OCI-LY1 (cell line): ENCODE measurements around the gene SLC44A3.

Source experiments
- H2AFZ ChIP-seq: fragments of 200-600 bp; sonication (generic), shearing (Covaris generic); 2 replicates; pipeline ENCODE4 v1.6.0; 2014; ENCODE audit warnings: antibody characterized with exemption, mild to moderate bottlenecking, low read length
- H3F3A ChIP-seq: fragments of 200-600 bp; sonication (generic), shearing (Covaris generic); 2 replicates; pipeline ENCODE4 v1.6.0; 2014; ENCODE audit warnings: mild to moderate bottlenecking, antibody characterized with exemption, low read length, moderate library complexity; ENCODE audit not compliant: insufficient read depth
- H3K27ac ChIP-seq: fragments of 200-600 bp; sonication (generic); 2 replicates; pipeline ENCODE4 v1.5.1; 2014; ENCODE audit warnings: low read length, mixed run types, mild to moderate bottlenecking, low read depth; ENCODE audit not compliant: poor library complexity, severe bottlenecking
- H3K27me3 ChIP-seq: fragments of 200-600 bp; sonication (generic); 2 replicates; pipeline ENCODE4 v1.6.0; 2014; ENCODE audit warnings: antibody characterized with exemption, mild to moderate bottlenecking, low read length, moderate library complexity; ENCODE audit not compliant: insufficient read depth
- H3K36me3 ChIP-seq: fragments of 200-600 bp; sonication (generic); 2 replicates; pipeline ENCODE4 v1.6.1; 2014; ENCODE audit warnings: mild to moderate bottlenecking, antibody characterized with exemption, low read length, moderate library complexity, mixed read lengths; ENCODE audit not compliant: insufficient read depth
- H3K4me1 ChIP-seq: fragments of 200-600 bp; sonication (generic); 2 replicates; pipeline ENCODE4 v1.5.1; 2014; ENCODE audit warnings: mild to moderate bottlenecking, low read length, moderate library complexity; ENCODE audit not compliant: insufficient read depth, severe bottlenecking
- H3K4me2 ChIP-seq: fragments of 200-600 bp; sonication (generic), shearing (Covaris generic); 2 replicates; pipeline ENCODE4 v1.6.1; 2014; ENCODE audit warnings: low read length
- H3K4me3 ChIP-seq: fragments of 200-600 bp; sonication (generic); 2 replicates; pipeline ENCODE4 v1.5.1; 2014; ENCODE audit warnings: low read length, low read depth, mild to moderate bottlenecking, mixed read lengths; ENCODE audit not compliant: poor library complexity, severe bottlenecking
- H3K79me2 ChIP-seq: fragments of 200-600 bp; shearing (Covaris generic); 2 replicates; pipeline ENCODE4 v1.6.1; 2016; ENCODE audit warnings: mixed run types, low read length, mixed read lengths; ENCODE audit not compliant: insufficient read depth
- H3K9ac ChIP-seq: fragments of 200-600 bp; sonication (generic), shearing (Covaris generic); 2 replicates; pipeline ENCODE4 v1.6.1; 2014; ENCODE audit warnings: mild to moderate bottlenecking, low read length, mixed read lengths
- H3K9me2 ChIP-seq: fragments of 200-600 bp; sonication (generic), shearing (Covaris generic); 2 replicates; pipeline ENCODE4 v1.6.1; 2014; ENCODE audit warnings: low read depth, mild to moderate bottlenecking, low read length, mixed read lengths
- H3K9me3 ChIP-seq: fragments of 200-600 bp; shearing (Covaris generic); 2 replicates; pipeline ENCODE4 v1.6.1; 2014; ENCODE audit warnings: low read length, mixed read lengths
- H4K20me1 ChIP-seq: fragments of 200-600 bp; sonication (generic), shearing (Covaris generic); 2 replicates; pipeline ENCODE4 v1.6.0; 2016; ENCODE audit warnings: mild to moderate bottlenecking, low read length; ENCODE audit not compliant: insufficient read depth
- EZH2 ChIP-seq: fragments of 200-600 bp; sonication (generic), shearing (Covaris generic); IDR thresholded peaks from 2 replicates; pipeline ENCODE4 v1.8.0; 2017; ENCODE audit warnings: borderline replicate concordance, mixed run types, mild to moderate bottlenecking, antibody characterized with exemption, low read length, moderate library complexity, mixed read lengths
- TF ChIP-seq, protein P1 (sequence below): fragments of 200-600 bp; sonication (generic), shearing (Covaris generic); IDR thresholded peaks from 2 replicates; pipeline ENCODE4 v1.5.1; 2017; ENCODE audit warnings: mild to moderate bottlenecking, antibody characterized with exemption, low read length, moderate library complexity, mixed read lengths

SLC44A3 gene

DNA sequence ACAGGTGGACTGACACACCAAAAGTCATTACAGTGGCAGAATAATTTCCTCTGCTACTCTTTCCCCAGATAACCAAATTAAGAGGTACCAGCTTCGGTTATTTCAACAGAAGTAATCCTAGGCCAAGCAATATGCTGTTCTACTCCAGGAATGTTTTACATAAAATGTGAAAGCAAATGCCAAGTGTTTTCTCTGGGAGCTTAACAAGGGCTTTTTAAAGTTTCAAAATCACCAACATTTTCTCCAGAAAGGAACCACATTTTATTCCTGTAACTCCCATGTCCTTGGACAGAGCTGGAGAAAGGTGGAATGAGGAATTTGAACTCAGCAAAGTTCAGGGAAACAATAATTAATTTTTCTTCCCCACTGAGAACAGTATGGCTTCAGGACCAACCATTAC lies 79.6 kb downstream of the SLC44A3 start:
- no peaks in the 10 kb centered on the region for H3K9me3 ChIP-seq
- H2AFZ ChIP-seq: no peak overlapping the region
- no peak overlapping the region for H3K27ac ChIP-seq
- no peaks in the 10 kb centered on the region for H4K20me1 ChIP-seq
- H3K9me2 ChIP-seq: no peaks in the 10 kb centered on the region
- H3K79me2 ChIP-seq: no peaks in the 10 kb centered on the region
- H3K4me1 ChIP-seq: no peaks in the 10 kb centered on the region
- no peak overlapping the region for H3K4me3 ChIP-seq
- H3F3A ChIP-seq: no peaks in the 10 kb centered on the region
- no peaks in the 10 kb centered on the region for H3K36me3 ChIP-seq
- H3K4me2 ChIP-seq: no peak overlapping the region
- TF ChIP-seq, protein P1, sequence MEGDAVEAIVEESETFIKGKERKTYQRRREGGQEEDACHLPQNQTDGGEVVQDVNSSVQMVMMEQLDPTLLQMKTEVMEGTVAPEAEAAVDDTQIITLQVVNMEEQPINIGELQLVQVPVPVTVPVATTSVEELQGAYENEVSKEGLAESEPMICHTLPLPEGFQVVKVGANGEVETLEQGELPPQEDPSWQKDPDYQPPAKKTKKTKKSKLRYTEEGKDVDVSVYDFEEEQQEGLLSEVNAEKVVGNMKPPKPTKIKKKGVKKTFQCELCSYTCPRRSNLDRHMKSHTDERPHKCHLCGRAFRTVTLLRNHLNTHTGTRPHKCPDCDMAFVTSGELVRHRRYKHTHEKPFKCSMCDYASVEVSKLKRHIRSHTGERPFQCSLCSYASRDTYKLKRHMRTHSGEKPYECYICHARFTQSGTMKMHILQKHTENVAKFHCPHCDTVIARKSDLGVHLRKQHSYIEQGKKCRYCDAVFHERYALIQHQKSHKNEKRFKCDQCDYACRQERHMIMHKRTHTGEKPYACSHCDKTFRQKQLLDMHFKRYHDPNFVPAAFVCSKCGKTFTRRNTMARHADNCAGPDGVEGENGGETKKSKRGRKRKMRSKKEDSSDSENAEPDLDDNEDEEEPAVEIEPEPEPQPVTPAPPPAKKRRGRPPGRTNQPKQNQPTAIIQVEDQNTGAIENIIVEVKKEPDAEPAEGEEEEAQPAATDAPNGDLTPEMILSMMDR: no peak
- no peak for TF ChIP-seq EZH2
- no peaks in the 10 kb centered on the region; the same call in 1 of the 2 replicates for H3K27me3 ChIP-seq
- no peak overlapping the region for H3K9ac ChIP-seq

DNA sequence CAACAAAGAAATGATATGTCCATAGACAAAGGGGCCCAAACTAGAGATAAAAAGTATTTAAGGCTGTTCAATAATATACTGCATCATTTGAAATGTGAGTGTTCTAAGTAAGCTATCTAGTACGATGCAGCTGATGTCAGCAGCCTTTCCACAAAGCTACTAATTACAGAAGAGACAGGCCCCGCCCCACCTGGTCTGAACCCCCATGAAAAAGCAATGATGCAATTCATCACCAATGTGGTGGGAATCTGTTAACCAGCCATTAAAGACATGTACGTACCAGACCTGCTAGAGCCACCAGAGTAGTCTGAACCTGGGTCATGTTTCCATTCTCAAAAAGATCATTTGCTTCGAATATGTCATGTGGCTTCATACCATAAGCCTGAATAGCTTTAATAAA lies 81.7 kb downstream of the SLC44A3 start:
- H3K4me2 ChIP-seq: no peak overlapping the region
- no peaks in the 10 kb centered on the region for H4K20me1 ChIP-seq
- H3K4me3 ChIP-seq: no peak overlapping the region
- no peaks in the 10 kb centered on the region for H3K4me1 ChIP-seq
- no peaks in the 10 kb centered on the region for H3K9me3 ChIP-seq
- H2AFZ ChIP-seq: no peak overlapping the region
- H3K36me3 ChIP-seq: no peaks in the 10 kb centered on the region
- no peaks in the 10 kb centered on the region for H3K79me2 ChIP-seq
- no peaks in the 10 kb centered on the region for H3F3A ChIP-seq
- no peaks in the 10 kb centered on the region for H3K9me2 ChIP-seq
- H3K9ac ChIP-seq: no peak overlapping the region
- no peaks in the 10 kb centered on the region; the same call in 1 of the 2 replicates for H3K27me3 ChIP-seq
- no peak overlapping the region for H3K27ac ChIP-seq
- TF ChIP-seq, protein P1: no peak
- TF ChIP-seq EZH2: no peak

DNA sequence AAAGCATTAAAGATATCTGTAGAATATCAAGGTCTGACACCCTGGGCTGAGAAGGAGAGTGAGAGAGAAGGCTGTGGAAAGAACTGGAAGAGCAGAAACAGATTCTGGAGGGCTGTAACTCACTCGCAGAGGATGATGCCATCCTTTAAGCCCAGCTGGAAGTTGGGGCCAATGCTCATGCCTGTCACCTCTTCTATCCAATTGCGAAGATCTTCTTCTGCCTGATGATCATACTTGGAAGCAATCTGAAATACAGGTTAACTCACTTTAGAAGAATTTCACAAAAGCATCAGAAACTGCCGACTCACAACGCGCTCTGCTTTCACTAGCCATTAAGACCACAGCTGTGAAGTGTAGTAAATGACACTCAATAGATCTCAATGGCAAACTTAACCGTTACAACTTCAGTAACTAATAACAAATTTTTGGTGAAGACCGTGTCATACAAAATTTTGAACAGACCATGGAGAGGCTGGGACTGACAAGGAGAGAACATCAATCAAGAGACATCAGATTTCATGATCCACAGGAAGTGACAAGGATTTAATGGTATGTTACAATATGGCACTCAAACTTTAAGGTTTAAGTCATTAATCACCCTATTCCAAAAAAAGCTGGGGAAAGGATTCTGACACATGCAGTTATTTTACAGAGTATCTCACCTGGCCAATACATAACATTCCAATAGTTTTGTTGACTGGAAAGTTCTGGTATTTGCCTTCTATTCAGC lies 83.3 kb downstream of the SLC44A3 start:
- Histone ChIP-seq H3K27me3 (no peaks in the 10 kb centered on the region; the same call in 1 of the 2 replicates), H3K4me2 (no peak overlapping the region), H3F3A (no peaks in the 10 kb centered on the region), H2AFZ (no peak overlapping the region), H3K4me3 (no peak overlapping the region), H3K4me1 (no peaks in the 10 kb centered on the region), H3K79me2 (no peaks in the 10 kb centered on the region), H3K9me2 (no peaks in the 10 kb centered on the region), H3K9me3 (no peaks in the 10 kb centered on the region), H3K27ac (no peak overlapping the region), H3K9ac (no peak overlapping the region), H4K20me1 (no peaks in the 10 kb centered on the region), H3K36me3 (no peaks in the 10 kb centered on the region)
- no peak for TF ChIP-seq EZH2
- TF ChIP-seq, protein P1: no peak
